ENCODE results near the gene USP33.

GRCh38 chr1:77649127-77649526 is 110.5 kb downstream of the USP33 start:
- TF ChIP-seq CTCF (IDR thresholded peaks at IDR 0.05) (no peak), POLR2A (IDR thresholded peaks at IDR 0.05) (no peak)

Measured in heart left ventricle (tissue), 13 donors.